Measurements from ENCODE around the gene FLNC. TPM values are rescaled to one million over a fixed set of nuclear protein-coding genes. Genes with fewer than 3 reads are reported as not detected.

The FLNC gene
- total RNA-seq, 1 experiment from 2014 or later = 10.2 TPM

DNA sequence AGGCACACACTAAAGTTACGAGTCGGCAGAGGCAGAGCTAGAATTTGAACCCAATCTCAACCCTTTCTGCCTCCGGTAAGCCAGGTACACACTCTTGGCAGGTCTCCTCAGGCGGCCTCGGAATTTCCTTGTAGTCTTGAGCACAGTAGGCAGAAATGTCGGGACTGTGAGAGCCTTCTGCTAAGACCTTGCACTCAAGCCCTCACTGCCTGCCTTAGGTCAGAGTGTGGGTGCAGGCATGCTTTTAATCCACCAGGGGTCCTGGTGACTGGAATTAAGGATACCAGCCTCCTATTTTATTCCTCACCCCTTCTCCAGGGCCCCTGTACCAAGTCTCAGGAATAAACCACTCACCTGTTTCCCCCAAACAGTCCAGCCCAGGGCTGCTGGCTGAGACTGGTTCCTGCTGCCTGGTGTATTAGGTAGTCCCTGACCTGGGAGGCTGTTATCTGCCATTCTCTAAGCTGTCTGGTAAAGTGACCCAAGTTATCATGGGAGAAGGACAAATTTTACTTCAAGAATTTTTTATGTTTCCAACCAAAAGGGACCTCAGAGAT is 33.3 kb downstream of the FLNC start:
- H3K27ac ChIP-seq (ENCODE audit: low read length) = peak overlapping the region; percentile 95
- no peak for DNase-seq (ENCODE audit: low read depth, low spot score)
- peaks cover 3% of the 10 kb centered on the region; the same call in 1 of the 2 replicates for H3K36me3 ChIP-seq (ENCODE audit: control insufficient read depth, insufficient read depth, low read length)
- BruUV-seq (replicated peaks) = no TSS peak
- intact Hi-C loops (cut with micrococcal nuclease; ENCODE audit: unreplicated experiment) = no loop called here
- peak overlapping the region; percentile 99 to 100 for H3K4me3 ChIP-seq (ENCODE audit: low read depth in 2 of 2, low read length in 2 of 2)
- ChIA-PET POLR2A (interaction anchor here (0.6 kb wide), 1 partner anchor 1126 kb away, joined by 9 read pairs; no protein-coding TSS in a partner anchor), CTCF (interaction anchor here (0.6 kb wide), 1 partner anchor 192 kb away, joined by 8 read pairs; no protein-coding TSS in a partner anchor)
- in situ Hi-C loops (cut with HindIII; ENCODE audit: low pct_unique_long_range_greater_than_20kb, low sequenced_read_pairs) = no loop called here
- peak; percentile 52 for ATAC-seq
- TF ChIP-seq POLR2AphosphoS5 (IDR thresholded peaks at IDR 0.05; ENCODE audit: low read depth, low read length) = no peak
- TF ChIP-seq, protein P1, sequence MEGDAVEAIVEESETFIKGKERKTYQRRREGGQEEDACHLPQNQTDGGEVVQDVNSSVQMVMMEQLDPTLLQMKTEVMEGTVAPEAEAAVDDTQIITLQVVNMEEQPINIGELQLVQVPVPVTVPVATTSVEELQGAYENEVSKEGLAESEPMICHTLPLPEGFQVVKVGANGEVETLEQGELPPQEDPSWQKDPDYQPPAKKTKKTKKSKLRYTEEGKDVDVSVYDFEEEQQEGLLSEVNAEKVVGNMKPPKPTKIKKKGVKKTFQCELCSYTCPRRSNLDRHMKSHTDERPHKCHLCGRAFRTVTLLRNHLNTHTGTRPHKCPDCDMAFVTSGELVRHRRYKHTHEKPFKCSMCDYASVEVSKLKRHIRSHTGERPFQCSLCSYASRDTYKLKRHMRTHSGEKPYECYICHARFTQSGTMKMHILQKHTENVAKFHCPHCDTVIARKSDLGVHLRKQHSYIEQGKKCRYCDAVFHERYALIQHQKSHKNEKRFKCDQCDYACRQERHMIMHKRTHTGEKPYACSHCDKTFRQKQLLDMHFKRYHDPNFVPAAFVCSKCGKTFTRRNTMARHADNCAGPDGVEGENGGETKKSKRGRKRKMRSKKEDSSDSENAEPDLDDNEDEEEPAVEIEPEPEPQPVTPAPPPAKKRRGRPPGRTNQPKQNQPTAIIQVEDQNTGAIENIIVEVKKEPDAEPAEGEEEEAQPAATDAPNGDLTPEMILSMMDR (IDR thresholded peaks at IDR 0.05) = peak; percentile 53
- peaks cover 11% of the 10 kb centered on the region for H3K4me1 ChIP-seq (ENCODE audit: control insufficient read depth, insufficient read depth, low read length)
- no peaks in the 10 kb centered on the region for H3K27me3 ChIP-seq (ENCODE audit: control insufficient read depth, insufficient read depth, low read length)
- H3K9me3 ChIP-seq (ENCODE audit: control insufficient read depth, insufficient read depth, low read depth, low read length) = no peaks in the 10 kb centered on the region

DNA sequence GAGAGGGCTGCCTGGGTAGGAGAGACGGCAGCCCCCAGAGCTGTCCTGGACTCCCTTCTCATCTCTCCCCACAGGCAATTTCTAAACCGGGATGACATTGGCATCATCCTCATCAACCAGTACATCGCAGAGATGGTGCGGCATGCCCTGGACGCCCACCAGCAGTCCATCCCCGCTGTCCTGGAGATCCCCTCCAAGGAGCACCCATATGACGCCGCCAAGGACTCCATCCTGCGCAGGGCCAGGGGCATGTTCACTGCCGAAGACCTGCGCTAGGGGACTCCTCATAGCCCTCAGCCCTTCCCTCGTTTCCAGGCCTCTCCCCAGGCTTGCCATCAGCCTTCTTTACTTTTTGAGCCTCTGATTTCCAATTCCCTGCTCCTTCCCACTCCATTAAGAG is 35.1 kb downstream of the FLNC start:
- ATAC-seq (no peak), DNase-seq (ENCODE audit: low read depth, low spot score) (no peak)
- TF ChIP-seq, protein P2, sequence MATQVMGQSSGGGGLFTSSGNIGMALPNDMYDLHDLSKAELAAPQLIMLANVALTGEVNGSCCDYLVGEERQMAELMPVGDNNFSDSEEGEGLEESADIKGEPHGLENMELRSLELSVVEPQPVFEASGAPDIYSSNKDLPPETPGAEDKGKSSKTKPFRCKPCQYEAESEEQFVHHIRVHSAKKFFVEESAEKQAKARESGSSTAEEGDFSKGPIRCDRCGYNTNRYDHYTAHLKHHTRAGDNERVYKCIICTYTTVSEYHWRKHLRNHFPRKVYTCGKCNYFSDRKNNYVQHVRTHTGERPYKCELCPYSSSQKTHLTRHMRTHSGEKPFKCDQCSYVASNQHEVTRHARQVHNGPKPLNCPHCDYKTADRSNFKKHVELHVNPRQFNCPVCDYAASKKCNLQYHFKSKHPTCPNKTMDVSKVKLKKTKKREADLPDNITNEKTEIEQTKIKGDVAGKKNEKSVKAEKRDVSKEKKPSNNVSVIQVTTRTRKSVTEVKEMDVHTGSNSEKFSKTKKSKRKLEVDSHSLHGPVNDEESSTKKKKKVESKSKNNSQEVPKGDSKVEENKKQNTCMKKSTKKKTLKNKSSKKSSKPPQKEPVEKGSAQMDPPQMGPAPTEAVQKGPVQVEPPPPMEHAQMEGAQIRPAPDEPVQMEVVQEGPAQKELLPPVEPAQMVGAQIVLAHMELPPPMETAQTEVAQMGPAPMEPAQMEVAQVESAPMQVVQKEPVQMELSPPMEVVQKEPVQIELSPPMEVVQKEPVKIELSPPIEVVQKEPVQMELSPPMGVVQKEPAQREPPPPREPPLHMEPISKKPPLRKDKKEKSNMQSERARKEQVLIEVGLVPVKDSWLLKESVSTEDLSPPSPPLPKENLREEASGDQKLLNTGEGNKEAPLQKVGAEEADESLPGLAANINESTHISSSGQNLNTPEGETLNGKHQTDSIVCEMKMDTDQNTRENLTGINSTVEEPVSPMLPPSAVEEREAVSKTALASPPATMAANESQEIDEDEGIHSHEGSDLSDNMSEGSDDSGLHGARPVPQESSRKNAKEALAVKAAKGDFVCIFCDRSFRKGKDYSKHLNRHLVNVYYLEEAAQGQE (IDR thresholded peaks at IDR 0.05; ENCODE audit: insufficient read depth in 1 of 2, low read depth in 2 of 2, low read length in 1 of 2) = no peak
- TF ChIP-seq TCF7L2 (IDR thresholded peaks at IDR 0.05; ENCODE audit: low read depth, low read length) (no peak), POLR2AphosphoS5 (IDR thresholded peaks at IDR 0.05; ENCODE audit: low read depth, low read length) (no peak), SIN3A (IDR thresholded peaks at IDR 0.05; ENCODE audit: borderline replicate concordance, insufficient read depth, low read depth, low read length) (no peak)
- TF ChIP-seq, protein P1 (IDR thresholded peaks at IDR 0.05) = no peak
- H3K9me3 ChIP-seq (ENCODE audit: control insufficient read depth, insufficient read depth, low read depth, low read length) = no peaks in the 10 kb centered on the region
- CTCF ChIA-PET = interaction anchor here (0.6 kb wide), 1 partner anchor 435 kb away, joined by 3 read pairs; no protein-coding TSS in a partner anchor
- H3K27ac ChIP-seq (ENCODE audit: low read length) = no peak overlapping the region
- in situ Hi-C loops (cut with HindIII; ENCODE audit: low pct_unique_long_range_greater_than_20kb, low sequenced_read_pairs) (no loop called here), intact Hi-C loops (cut with micrococcal nuclease; ENCODE audit: unreplicated experiment) (loop anchor here (5.0 kb wide), 1 partner anchor 68 kb away; no protein-coding TSS in a partner anchor)
- POLR2A ChIA-PET = no interaction called here
- no peak overlapping the region for H3K4me3 ChIP-seq (ENCODE audit: low read depth in 2 of 2, low read length in 2 of 2)
- peaks cover 3% of the 10 kb centered on the region; the same call in 1 of the 2 replicates for H3K36me3 ChIP-seq (ENCODE audit: control insufficient read depth, insufficient read depth, low read length)
- peaks cover 11% of the 10 kb centered on the region for H3K4me1 ChIP-seq (ENCODE audit: control insufficient read depth, insufficient read depth, low read length)
- H3K27me3 ChIP-seq (ENCODE audit: control insufficient read depth, insufficient read depth, low read length) = no peaks in the 10 kb centered on the region
- TSS peak; percentile 60 for BruUV-seq (replicated peaks)
